Measurements from ENCODE around the gene DGAT2. TPM values are rescaled to one million over a fixed set of nuclear protein-coding genes. Genes with fewer than 3 reads are reported as not detected.
A peak's percentile ranks its signal among the peaks of the same experiment; 100 is the strongest.

Gene DGAT2
- total and polyA plus RNA-seq, 4 donors: 0.41 to 4.4 (median 1.4) TPM

DNA sequence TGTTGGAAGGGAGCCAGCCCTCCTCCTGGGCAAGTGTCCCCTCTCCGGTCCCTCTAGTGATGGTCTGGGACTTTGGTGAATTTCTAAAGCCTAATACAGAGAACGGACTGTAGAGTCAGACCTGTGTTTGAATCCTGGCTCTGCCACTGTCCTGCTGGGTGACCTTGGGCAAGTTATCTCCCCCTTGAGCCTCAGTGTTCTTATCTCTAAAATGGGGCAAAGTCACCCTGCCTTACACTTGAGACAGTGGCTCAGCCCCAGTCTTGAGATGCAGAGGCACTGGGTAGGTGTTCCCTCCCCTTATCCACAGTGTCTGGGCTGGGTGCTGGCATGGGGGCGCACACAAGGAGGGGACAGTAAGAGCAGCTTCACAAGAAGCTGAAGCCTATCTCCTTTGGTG, 20.9 kb downstream of the DGAT2 start:
- Histone ChIP-seq H3K9me3 (ENCODE audit: control insufficient read depth, low read length) (no peaks in the 10 kb centered on the region), H3K27ac (ENCODE audit: low read depth in 1 of 2, low read length in 2 of 2) (no peak overlapping the region), H3K4me1 (ENCODE audit: control insufficient read depth in 1 of 2, insufficient read depth in 2 of 2, low read length in 2 of 2) (no peaks in the 10 kb centered on the region), H3K27me3 (ENCODE audit: control insufficient read depth in 1 of 2, insufficient read depth in 2 of 2, low read length in 1 of 2) (no peaks in the 10 kb centered on the region), H3K36me3 (ENCODE audit: control insufficient read depth in 1 of 2, insufficient read depth in 2 of 2, low read length in 1 of 2) (no peaks in the 10 kb centered on the region), H3K4me3 (ENCODE audit: low read length in 2 of 2) (no peak overlapping the region)
- DNase-seq (no peak), ATAC-seq (ENCODE audit: low FRiP score) (no peak)
- intact Hi-C loops (cut with DNase I): no loop called here
- 98 to 99% methylated on average over 3 of the region's 3 CpGs for WGBS, 2 donors

DNA sequence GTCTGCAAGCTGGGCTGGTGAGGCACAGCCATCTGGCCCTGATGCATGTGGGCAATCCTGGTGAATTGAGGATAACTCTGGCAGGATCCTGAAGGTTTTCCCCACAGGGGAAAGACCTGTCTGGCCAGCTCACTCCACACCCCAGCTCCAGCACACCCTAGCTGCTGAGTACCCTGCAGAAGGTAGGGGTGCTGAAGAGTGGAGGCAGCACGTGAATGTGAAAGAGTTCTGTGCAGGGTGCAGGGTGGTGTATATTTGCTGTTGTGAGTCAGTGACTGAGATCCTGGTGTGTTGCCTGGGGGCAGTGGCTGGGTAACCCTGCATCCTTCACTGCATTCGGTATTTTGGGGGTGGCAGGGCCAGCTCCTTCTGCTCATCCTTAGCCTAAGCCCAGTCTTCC, 22.4 kb downstream of the DGAT2 start:
- intact Hi-C loops (cut with DNase I): no loop called here
- Histone ChIP-seq H3K36me3 (ENCODE audit: control insufficient read depth in 1 of 2, insufficient read depth in 2 of 2, low read length in 1 of 2) (no peaks in the 10 kb centered on the region), H3K9me3 (ENCODE audit: control insufficient read depth, low read length) (no peaks in the 10 kb centered on the region), H3K4me1 (ENCODE audit: control insufficient read depth in 1 of 2, insufficient read depth in 2 of 2, low read length in 2 of 2) (no peaks in the 10 kb centered on the region), H3K27me3 (ENCODE audit: control insufficient read depth in 1 of 2, insufficient read depth in 2 of 2, low read length in 1 of 2) (no peaks in the 10 kb centered on the region), H3K27ac (ENCODE audit: low read depth in 1 of 2, low read length in 2 of 2) (no peak overlapping the region), H3K4me3 (ENCODE audit: low read length in 2 of 2) (no peak overlapping the region)
- DNase-seq (peak in 1 of 2 donors; percentile 30), ATAC-seq (ENCODE audit: low FRiP score) (no peak)
- 87 to 93% methylated on average over 2 of the region's 2 CpGs for WGBS, 2 donors

DNA sequence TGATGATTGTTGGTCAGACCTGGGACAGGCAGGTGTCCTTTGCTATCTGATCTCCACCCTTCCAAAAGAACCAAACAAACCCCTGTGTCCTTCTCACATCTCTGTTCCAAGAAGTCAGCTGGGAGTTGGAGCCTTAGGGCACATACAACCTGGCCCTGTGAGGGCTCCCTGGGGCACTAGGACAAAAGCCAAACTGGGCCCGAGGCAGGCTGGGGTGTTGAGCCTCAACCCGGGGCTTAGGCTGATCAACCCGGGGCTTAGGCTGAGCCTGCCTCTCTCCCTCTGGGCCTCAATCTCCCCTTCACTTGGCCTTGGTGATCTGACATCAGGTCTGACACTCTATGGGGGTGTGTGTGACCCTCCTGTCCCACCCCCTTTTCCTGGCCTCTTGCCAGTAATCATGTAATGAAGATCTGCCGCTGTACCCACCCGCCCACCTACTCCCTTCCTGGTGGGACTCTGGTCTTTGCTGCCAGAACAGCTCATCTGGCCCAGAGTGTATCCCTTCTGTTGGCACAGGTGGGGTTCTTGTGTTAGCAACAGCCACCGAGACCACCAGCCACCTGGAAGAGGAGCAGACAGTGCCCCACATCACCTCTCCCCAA, 23.7 kb downstream of the DGAT2 start:
- DNase-seq (peak; percentile 13 to 46), ATAC-seq (ENCODE audit: low FRiP score) (no peak)
- H3K4me3 ChIP-seq (ENCODE audit: low read length in 2 of 2): no peak overlapping the region
- H3K27ac ChIP-seq (ENCODE audit: low read depth in 1 of 2, low read length in 2 of 2): no peak overlapping the region
- intact Hi-C loops (cut with DNase I): no loop called here
- H3K27me3 ChIP-seq (ENCODE audit: control insufficient read depth in 1 of 2, insufficient read depth in 2 of 2, low read length in 1 of 2): no peaks in the 10 kb centered on the region
- no peaks in the 10 kb centered on the region for H3K9me3 ChIP-seq (ENCODE audit: control insufficient read depth, low read length)
- no peaks in the 10 kb centered on the region for H3K36me3 ChIP-seq (ENCODE audit: control insufficient read depth in 1 of 2, insufficient read depth in 2 of 2, low read length in 1 of 2)
- H3K4me1 ChIP-seq (ENCODE audit: control insufficient read depth in 1 of 2, insufficient read depth in 2 of 2, low read length in 2 of 2): no peaks in the 10 kb centered on the region
- 93 to 94% methylated on average over 6 of the region's 6 CpGs for WGBS, 2 donors

DNA sequence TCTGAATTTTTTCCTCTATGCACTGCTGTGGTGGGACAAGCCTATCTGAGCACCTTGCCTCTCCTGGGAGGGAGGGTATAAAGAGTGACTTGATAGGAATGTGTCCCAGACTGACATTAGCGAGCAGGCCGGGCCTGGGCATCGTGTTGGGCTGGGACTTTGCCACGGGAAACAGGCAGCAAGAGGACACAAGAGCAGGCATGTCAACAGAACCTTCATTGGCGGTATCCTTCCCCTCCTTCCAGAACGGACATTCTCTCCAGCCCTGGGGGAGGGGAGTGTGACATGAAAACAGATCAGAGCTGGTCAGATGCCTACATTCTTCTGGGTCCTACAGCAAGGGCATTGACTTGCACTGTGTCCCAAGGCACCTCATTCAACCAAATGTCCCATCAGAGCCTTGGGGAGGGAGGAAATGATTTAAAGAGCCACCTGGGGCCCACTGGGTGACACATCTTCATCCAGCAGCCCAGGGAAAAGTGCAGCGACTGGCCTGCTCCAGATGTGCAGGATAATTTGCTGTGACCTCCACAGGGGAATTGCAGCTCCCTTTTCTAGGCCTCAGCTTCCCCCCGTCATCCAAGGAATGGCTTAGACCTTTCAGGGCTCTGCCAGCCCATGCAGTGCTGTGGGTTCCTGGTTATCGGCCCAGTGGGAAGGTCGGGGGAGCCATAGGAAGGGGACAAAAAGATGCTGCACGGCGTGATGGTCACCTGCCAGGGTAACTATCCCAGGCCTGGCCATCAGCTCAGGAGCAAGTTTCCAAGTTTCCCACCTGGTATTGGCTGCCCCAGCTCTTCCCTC, 24.6 kb downstream of the DGAT2 start:
- H3K4me1 ChIP-seq (ENCODE audit: control insufficient read depth in 1 of 2, insufficient read depth in 2 of 2, low read length in 2 of 2): no peaks in the 10 kb centered on the region
- H3K36me3 ChIP-seq (ENCODE audit: control insufficient read depth in 1 of 2, insufficient read depth in 2 of 2, low read length in 1 of 2): no peaks in the 10 kb centered on the region
- H3K27me3 ChIP-seq (ENCODE audit: control insufficient read depth in 1 of 2, insufficient read depth in 2 of 2, low read length in 1 of 2): no peaks in the 10 kb centered on the region
- no peak for ATAC-seq (ENCODE audit: low FRiP score)
- intact Hi-C loops (cut with DNase I): no loop called here
- 83 to 84% methylated on average over 12 of the region's 12 CpGs for WGBS, 2 donors
- no peaks in the 10 kb centered on the region for H3K9me3 ChIP-seq (ENCODE audit: control insufficient read depth, low read length)
- H3K4me3 ChIP-seq (ENCODE audit: low read length in 2 of 2): no peak overlapping the region
- H3K27ac ChIP-seq (ENCODE audit: low read depth in 1 of 2, low read length in 2 of 2): no peak overlapping the region
- DNase-seq: peak; percentile 17 to 61

DNA sequence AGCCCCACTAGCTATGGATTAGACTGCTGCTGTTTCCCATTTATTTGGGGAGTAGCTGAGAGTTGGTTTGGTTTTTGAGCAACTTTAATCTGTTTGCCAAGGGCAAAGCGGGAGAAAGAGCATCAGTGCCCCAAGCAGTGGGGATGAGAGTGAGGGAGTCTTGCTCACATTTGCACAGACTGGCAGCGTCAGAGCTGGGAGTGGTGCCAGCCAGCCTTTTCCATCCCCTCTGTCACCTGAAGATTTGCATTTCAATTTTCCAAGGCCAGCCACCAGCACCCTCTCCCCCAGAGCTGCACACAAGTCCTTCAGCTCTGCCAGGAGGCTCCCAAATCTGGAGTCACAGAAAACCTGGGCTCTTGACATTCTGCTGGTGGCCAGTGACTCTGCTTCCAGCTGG, 25.4 kb downstream of the DGAT2 start:
- Histone ChIP-seq H3K27me3 (ENCODE audit: control insufficient read depth in 1 of 2, insufficient read depth in 2 of 2, low read length in 1 of 2) (no peaks in the 10 kb centered on the region), H3K4me1 (ENCODE audit: control insufficient read depth in 1 of 2, insufficient read depth in 2 of 2, low read length in 2 of 2) (no peaks in the 10 kb centered on the region), H3K27ac (ENCODE audit: low read depth in 1 of 2, low read length in 2 of 2) (no peak overlapping the region), H3K9me3 (ENCODE audit: control insufficient read depth, low read length) (no peaks in the 10 kb centered on the region), H3K4me3 (ENCODE audit: low read length in 2 of 2) (no peak overlapping the region), H3K36me3 (ENCODE audit: control insufficient read depth in 1 of 2, insufficient read depth in 2 of 2, low read length in 1 of 2) (no peaks in the 10 kb centered on the region)
- DNase-seq (peak; percentile 26 to 41), ATAC-seq (ENCODE audit: low FRiP score) (no peak)
- intact Hi-C loops (cut with DNase I): no loop called here
- 80 to 84% methylated on average over 2 of the region's 2 CpGs for WGBS, 2 donors

DNA sequence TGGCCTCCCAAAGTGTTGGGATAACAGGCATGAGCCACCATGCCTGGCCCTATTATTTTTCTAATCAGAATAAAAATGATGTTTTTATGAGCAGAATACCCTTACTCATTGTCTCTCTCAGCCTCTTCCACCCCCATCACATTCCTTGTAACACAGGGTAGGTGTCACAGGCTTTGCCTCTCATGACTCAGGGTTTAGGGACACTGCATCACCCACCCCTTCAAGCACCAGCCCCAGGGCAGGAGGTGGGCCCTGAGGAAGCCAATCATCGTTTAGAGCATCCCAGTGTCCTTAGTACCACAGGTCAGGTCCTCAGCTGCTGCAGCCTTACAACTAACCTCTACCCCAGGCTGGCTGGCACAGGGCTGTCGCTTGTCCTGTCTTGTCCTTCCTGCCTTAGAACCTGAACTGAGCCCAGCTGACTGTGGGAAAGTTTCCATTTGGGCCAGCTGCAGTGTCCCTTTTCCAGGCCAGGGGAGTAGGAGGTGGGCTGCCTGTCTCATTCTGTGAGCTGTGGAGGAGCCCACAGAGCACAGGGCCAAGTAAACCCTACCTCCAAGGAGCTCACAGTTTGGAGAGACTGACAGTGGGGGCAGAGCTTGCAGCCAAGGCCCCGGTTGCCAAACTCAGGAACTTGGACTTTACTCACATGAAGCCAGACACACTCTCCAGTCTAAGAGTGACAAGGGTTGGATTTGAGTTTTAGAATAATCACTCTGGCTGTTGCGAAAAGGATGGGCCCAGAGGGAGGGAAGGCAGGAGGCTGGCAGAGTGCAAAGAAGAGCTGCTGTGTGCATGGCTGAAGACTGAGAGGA, 26.9 kb downstream of the DGAT2 start:
- Histone ChIP-seq H3K27ac (ENCODE audit: low read depth in 1 of 2, low read length in 2 of 2) (no peak overlapping the region), H3K9me3 (ENCODE audit: control insufficient read depth, low read length) (no peaks in the 10 kb centered on the region), H3K4me3 (ENCODE audit: low read length in 2 of 2) (no peak overlapping the region), H3K27me3 (ENCODE audit: control insufficient read depth in 1 of 2, insufficient read depth in 2 of 2, low read length in 1 of 2) (no peaks in the 10 kb centered on the region), H3K36me3 (ENCODE audit: control insufficient read depth in 1 of 2, insufficient read depth in 2 of 2, low read length in 1 of 2) (no peaks in the 10 kb centered on the region), H3K4me1 (ENCODE audit: control insufficient read depth in 1 of 2, insufficient read depth in 2 of 2, low read length in 2 of 2) (no peaks in the 10 kb centered on the region)
- ATAC-seq (ENCODE audit: low FRiP score): no peak
- intact Hi-C loops (cut with DNase I): no loop called here
- 69 to 70% methylated on average over 4 of the region's 4 CpGs for WGBS, 2 donors
- DNase-seq: peak; percentile 12 to 41

DNA sequence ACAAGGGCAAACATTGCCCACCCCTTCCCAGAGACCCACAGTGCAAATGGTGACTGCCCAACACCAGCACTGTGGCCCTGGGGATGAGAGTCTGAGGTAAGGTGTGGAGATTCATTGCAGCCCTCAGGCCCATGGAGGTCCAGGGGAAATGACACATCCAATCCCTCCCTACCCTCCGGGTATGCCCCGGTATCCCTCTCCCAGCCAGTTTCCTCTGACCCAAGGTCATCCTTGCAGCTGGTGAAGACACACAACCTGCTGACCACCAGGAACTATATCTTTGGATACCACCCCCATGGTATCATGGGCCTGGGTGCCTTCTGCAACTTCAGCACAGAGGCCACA, 27.5 kb downstream of the DGAT2 start:
- intact Hi-C loops (cut with DNase I): no loop called here
- Histone ChIP-seq H3K27me3 (ENCODE audit: control insufficient read depth in 1 of 2, insufficient read depth in 2 of 2, low read length in 1 of 2) (no peaks in the 10 kb centered on the region), H3K4me1 (ENCODE audit: control insufficient read depth in 1 of 2, insufficient read depth in 2 of 2, low read length in 2 of 2) (no peaks in the 10 kb centered on the region), H3K36me3 (ENCODE audit: control insufficient read depth in 1 of 2, insufficient read depth in 2 of 2, low read length in 1 of 2) (no peaks in the 10 kb centered on the region), H3K9me3 (ENCODE audit: control insufficient read depth, low read length) (no peaks in the 10 kb centered on the region), H3K4me3 (ENCODE audit: low read length in 2 of 2) (no peak overlapping the region), H3K27ac (ENCODE audit: low read depth in 1 of 2, low read length in 2 of 2) (no peak overlapping the region)
- DNase-seq (peak; percentile 2 to 33), ATAC-seq (ENCODE audit: low FRiP score) (no peak)
- WGBS, 2 donors: 95 to 100% methylated on average over 2 of the region's 2 CpGs

DNA sequence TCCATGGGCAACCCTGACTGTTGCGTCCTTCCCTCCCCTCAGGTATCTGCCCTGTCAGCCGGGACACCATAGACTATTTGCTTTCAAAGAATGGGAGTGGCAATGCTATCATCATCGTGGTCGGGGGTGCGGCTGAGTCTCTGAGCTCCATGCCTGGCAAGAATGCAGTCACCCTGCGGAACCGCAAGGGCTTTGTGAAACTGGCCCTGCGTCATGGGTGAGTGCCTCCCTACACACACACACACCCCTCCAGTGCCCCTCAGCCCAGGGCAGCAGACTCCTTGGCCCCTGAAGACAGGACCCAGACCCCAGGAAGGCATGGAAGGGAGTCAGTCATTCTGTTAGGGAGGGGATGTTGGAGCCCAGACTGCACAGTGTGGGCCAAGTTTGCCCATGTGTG, 28.5 kb downstream of the DGAT2 start:
- ATAC-seq (ENCODE audit: low FRiP score) (no peak), DNase-seq (peak in 1 of 2 donors; percentile 61)
- H3K4me3 ChIP-seq (ENCODE audit: low read length in 2 of 2): no peak overlapping the region
- H3K36me3 ChIP-seq (ENCODE audit: control insufficient read depth in 1 of 2, insufficient read depth in 2 of 2, low read length in 1 of 2): no peaks in the 10 kb centered on the region
- H3K4me1 ChIP-seq (ENCODE audit: control insufficient read depth in 1 of 2, insufficient read depth in 2 of 2, low read length in 2 of 2): no peaks in the 10 kb centered on the region
- H3K9me3 ChIP-seq (ENCODE audit: control insufficient read depth, low read length): no peaks in the 10 kb centered on the region
- no peak overlapping the region for H3K27ac ChIP-seq (ENCODE audit: low read depth in 1 of 2, low read length in 2 of 2)
- H3K27me3 ChIP-seq (ENCODE audit: control insufficient read depth in 1 of 2, insufficient read depth in 2 of 2, low read length in 1 of 2): no peaks in the 10 kb centered on the region
- intact Hi-C loops (cut with DNase I): no loop called here
- WGBS, 2 donors: 94 to 97% methylated on average over 8 of the region's 8 CpGs

Measured in aorta (tissue), 5 donors.